Measurements from ENCODE around the gene GPR160. TPM values are rescaled to one million over a fixed set of nuclear protein-coding genes. Genes with fewer than 3 reads are reported as not detected.

The GPR160 gene
- total and polyA plus RNA-seq, 2 of the 13 experiments (the other 11 are each of a cell fraction or from before 2014, with no cell fraction given), result 12.1 to 23.2 TPM

DNA sequence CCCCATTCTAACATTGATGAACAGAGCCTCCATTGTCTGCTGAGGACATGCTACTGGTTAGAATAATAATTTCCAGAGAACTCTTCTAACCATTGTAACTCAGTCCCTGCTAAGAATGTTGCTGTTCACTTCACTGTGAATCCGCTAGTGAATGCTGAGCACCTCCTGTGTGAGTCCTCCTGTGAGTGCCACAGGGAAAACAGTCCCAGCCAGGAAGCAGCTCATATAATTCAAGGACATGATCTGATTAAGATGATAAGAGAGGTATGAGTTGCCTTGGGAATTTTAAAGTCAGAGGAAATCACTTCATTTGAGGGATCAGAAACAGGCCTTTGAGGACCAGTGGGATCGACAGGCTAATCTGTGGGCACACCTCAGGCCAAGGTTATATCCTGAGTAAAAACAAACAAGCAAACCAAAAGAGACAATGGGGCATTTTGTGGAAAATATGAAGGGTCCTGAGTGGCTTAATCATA lies 33.9 kb upstream of the GPR160 start (continued):
- TF ChIP-seq NFAT5 (CRISPR knock-in tag; IDR thresholded peaks at IDR 0.05) (no peak), ZMYM4 (CRISPR knock-in tag; IDR thresholded peaks at IDR 0.05) (no peak; the same call in 1 of the 2 replicates), RFX5 (IDR thresholded peaks at IDR 0.05; ENCODE audit: low read depth, low read length) (no peak), ZNF441 (CRISPR knock-in tag; IDR thresholded peaks at IDR 0.05; ENCODE audit: borderline replicate concordance) (0 out of 2 replicates have a peak, but pooled peaks have one; percentile 34), GFI1 (CRISPR knock-in tag; IDR thresholded peaks at IDR 0.05; ENCODE audit: borderline replicate concordance) (peak; percentile 94), PRPF4 (IDR thresholded peaks at IDR 0.05; ENCODE audit: low read depth, low read length, poor library complexity, severe bottlenecking) (no peak), IKZF4 (CRISPR knock-in tag; IDR thresholded peaks at IDR 0.05; ENCODE audit: borderline replicate concordance, low read depth, not compliant biosample characterization) (no peak), NONO (IDR thresholded peaks at IDR 0.05) (no peak), NONO (CRISPR knock-in tag; conservative IDR thresholded peaks at IDR 0.05) (no peak), IKZF5 (CRISPR knock-in tag; IDR thresholded peaks at IDR 0.05) (peak; percentile 66; the same call in 1 of the 2 replicates), PITX1 (CRISPR knock-in tag; IDR thresholded peaks at IDR 0.05) (peak; percentile 86), RAD51 (IDR thresholded peaks at IDR 0.05; ENCODE audit: borderline replicate concordance) (no peak), ZBTB7B (CRISPR knock-in tag; IDR thresholded peaks at IDR 0.05) (peak; percentile 86; the same call in 1 of the 2 replicates), ZNF556 (CRISPR knock-in tag; IDR thresholded peaks at IDR 0.05; ENCODE audit: borderline replicate concordance) (no peak; the same call in 1 of the 2 replicates), JUN (CRISPR knock-in tag; IDR thresholded peaks at IDR 0.05) (no peak), ZNF101 (CRISPR knock-in tag; IDR thresholded peaks at IDR 0.05; ENCODE audit: borderline replicate concordance, low read depth) (no peak)
- TF ChIP-seq, protein P1, sequence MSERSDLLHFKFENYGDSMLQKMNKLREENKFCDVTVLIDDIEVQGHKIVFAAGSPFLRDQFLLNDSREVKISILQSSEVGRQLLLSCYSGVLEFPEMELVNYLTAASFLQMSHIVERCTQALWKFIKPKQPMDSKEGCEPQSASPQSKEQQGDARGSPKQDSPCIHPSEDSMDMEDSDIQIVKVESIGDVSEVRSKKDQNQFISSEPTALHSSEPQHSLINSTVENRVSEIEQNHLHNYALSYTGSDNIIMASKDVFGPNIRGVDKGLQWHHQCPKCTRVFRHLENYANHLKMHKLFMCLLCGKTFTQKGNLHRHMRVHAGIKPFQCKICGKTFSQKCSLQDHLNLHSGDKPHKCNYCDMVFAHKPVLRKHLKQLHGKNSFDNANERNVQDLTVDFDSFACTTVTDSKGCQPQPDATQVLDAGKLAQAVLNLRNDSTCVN (CRISPR knock-in tag; IDR thresholded peaks at IDR 0.05; ENCODE audit: borderline replicate concordance), result no peak
- TF ChIP-seq, protein P2, sequence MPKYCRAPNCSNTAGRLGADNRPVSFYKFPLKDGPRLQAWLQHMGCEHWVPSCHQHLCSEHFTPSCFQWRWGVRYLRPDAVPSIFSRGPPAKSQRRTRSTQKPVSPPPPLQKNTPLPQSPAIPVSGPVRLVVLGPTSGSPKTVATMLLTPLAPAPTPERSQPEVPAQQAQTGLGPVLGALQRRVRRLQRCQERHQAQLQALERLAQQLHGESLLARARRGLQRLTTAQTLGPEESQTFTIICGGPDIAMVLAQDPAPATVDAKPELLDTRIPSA (CRISPR knock-in tag; IDR thresholded peaks at IDR 0.05; ENCODE audit: borderline replicate concordance), result no peak
- TF ChIP-seq, protein P3, sequence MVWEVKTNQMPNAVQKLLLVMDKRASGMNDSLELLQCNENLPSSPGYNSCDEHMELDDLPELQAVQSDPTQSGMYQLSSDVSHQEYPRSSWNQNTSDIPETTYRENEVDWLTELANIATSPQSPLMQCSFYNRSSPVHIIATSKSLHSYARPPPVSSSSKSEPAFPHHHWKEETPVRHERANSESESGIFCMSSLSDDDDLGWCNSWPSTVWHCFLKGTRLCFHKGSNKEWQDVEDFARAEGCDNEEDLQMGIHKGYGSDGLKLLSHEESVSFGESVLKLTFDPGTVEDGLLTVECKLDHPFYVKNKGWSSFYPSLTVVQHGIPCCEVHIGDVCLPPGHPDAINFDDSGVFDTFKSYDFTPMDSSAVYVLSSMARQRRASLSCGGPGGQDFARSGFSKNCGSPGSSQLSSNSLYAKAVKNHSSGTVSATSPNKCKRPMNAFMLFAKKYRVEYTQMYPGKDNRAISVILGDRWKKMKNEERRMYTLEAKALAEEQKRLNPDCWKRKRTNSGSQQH (CRISPR knock-in tag; IDR thresholded peaks at IDR 0.05; ENCODE audit: low read depth), result no peak
